ENCODE data around the gene ADGRF4.

Gene ADGRF4

DNA sequence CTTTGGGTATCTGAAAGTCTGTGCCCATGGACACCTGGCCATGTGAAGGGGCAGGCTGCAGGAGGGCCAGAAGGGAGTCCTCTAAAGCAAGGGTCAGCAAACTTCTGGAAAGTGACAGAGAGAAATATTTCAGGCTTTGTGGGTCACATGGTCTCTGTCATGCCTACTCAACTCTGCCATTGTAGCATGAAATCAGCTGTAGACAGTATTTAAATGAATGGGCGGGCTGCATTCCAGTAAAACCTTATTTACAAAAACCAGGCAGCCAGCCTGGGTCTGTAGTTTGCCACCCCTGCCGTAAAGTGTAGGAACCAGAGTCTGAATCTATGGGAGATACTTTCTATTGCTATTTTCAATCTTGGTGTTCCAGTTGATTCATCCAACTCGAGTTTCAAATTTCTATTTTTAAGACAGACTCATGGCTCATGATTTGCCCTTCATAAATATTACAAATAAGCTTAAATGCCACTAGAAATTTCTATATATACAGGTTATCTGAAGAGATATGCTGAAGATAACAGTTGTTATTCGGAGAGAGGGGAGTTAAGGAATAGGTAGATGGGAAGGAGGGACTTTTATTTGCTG, 19.0 kb upstream of the ADGRF4 start:
- no peak overlapping the region for H3K4me2 ChIP-seq (ENCODE audit: insufficient read depth, low read length)
- ATAC-seq (ENCODE audit: insufficient read depth, low read depth) (no peak), DNase-seq (no peak)
- H3K9ac ChIP-seq (ENCODE audit: low read depth, low read length): no peak overlapping the region
- no peaks in the 10 kb centered on the region for H4K20me1 ChIP-seq (ENCODE audit: insufficient read depth, low read length)
- no peaks in the 10 kb centered on the region for H3K36me3 ChIP-seq (ENCODE audit: insufficient read depth, low read length)
- no peak overlapping the region for H2AFZ ChIP-seq (ENCODE audit: low read depth, low read length)
- no peaks in the 10 kb centered on the region for H3K79me2 ChIP-seq (ENCODE audit: insufficient read depth, low read length)
- H3K27ac ChIP-seq (ENCODE audit: low read length): no peak overlapping the region
- no peaks in the 10 kb centered on the region for H3K4me1 ChIP-seq (ENCODE audit: insufficient read depth, low read length)
- no peak overlapping the region for H3K4me3 ChIP-seq (ENCODE audit: low read depth in 1 of 2, low read length in 2 of 2)
- no peaks in the 10 kb centered on the region for H3K9me3 ChIP-seq (ENCODE audit: insufficient read depth, low read length, severe bottlenecking)
- H3K27me3 ChIP-seq (ENCODE audit: insufficient read depth, low read length, poor library complexity): no peaks in the 10 kb centered on the region
- no peak for TF ChIP-seq EZH2 (IDR thresholded peaks at IDR 0.05; ENCODE audit: borderline replicate concordance, low read depth, low read length, severe bottlenecking)
- TF ChIP-seq, protein P1, sequence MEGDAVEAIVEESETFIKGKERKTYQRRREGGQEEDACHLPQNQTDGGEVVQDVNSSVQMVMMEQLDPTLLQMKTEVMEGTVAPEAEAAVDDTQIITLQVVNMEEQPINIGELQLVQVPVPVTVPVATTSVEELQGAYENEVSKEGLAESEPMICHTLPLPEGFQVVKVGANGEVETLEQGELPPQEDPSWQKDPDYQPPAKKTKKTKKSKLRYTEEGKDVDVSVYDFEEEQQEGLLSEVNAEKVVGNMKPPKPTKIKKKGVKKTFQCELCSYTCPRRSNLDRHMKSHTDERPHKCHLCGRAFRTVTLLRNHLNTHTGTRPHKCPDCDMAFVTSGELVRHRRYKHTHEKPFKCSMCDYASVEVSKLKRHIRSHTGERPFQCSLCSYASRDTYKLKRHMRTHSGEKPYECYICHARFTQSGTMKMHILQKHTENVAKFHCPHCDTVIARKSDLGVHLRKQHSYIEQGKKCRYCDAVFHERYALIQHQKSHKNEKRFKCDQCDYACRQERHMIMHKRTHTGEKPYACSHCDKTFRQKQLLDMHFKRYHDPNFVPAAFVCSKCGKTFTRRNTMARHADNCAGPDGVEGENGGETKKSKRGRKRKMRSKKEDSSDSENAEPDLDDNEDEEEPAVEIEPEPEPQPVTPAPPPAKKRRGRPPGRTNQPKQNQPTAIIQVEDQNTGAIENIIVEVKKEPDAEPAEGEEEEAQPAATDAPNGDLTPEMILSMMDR (IDR thresholded peaks at IDR 0.05; ENCODE audit: borderline replicate concordance, extremely low read depth, low read length, poor library complexity, severe bottlenecking): no peak

DNA sequence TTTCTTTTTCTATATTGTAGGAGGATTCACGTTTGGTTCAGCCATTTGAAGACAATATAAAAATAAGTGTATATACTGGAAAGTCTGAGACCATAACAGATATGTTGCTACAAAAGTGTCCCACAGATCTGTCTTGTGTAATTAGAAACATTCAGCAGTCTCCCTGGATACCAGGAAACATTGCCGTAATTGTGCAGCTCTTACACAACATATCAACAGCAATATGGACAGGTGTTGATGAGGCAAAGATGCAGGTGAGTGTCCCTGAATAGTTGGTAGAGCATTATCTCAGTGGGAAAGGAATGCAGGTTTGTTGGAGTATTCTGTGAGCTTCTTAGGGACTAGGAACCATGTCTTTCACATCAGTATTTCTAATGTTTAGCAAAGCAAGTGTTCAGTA, 18.3 kb upstream of the ADGRF4 start:
- H3K36me3 ChIP-seq (ENCODE audit: insufficient read depth, low read length): no peaks in the 10 kb centered on the region
- no peak overlapping the region for H3K4me3 ChIP-seq (ENCODE audit: low read depth in 1 of 2, low read length in 2 of 2)
- no peak overlapping the region for H3K9ac ChIP-seq (ENCODE audit: low read depth, low read length)
- TF ChIP-seq, protein P1 (IDR thresholded peaks at IDR 0.05; ENCODE audit: borderline replicate concordance, extremely low read depth, low read length, poor library complexity, severe bottlenecking): no peak
- TF ChIP-seq EZH2 (IDR thresholded peaks at IDR 0.05; ENCODE audit: borderline replicate concordance, low read depth, low read length, severe bottlenecking): no peak
- no peak overlapping the region for H3K4me2 ChIP-seq (ENCODE audit: insufficient read depth, low read length)
- no peak overlapping the region for H2AFZ ChIP-seq (ENCODE audit: low read depth, low read length)
- no peaks in the 10 kb centered on the region for H3K4me1 ChIP-seq (ENCODE audit: insufficient read depth, low read length)
- H3K9me3 ChIP-seq (ENCODE audit: insufficient read depth, low read length, severe bottlenecking): no peaks in the 10 kb centered on the region
- no peaks in the 10 kb centered on the region for H3K79me2 ChIP-seq (ENCODE audit: insufficient read depth, low read length)
- H3K27ac ChIP-seq (ENCODE audit: low read length): no peak overlapping the region
- ATAC-seq (ENCODE audit: insufficient read depth, low read depth) (no peak), DNase-seq (no peak)
- no peaks in the 10 kb centered on the region for H3K27me3 ChIP-seq (ENCODE audit: insufficient read depth, low read length, poor library complexity)
- H4K20me1 ChIP-seq (ENCODE audit: insufficient read depth, low read length): no peaks in the 10 kb centered on the region

DNA sequence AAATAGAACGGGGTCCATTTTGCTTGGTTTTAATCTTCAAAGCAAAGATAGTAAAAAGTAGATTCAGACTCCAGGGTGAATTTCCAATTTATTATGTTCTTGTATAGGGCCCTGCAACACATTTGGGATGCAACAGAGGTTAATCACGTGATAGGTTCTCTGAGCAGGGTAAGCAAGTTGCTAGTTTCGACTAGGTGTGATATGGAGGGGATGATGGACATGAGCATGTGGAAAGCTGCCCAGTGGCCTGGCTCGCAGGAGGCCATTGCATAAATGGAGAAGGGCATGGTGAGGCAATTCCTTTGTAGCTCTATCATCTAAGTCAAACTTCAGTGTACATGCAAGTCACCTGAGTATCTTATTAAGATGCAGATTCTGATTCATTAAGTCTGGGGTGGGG, 17.7 kb upstream of the ADGRF4 start:
- no peak overlapping the region for H2AFZ ChIP-seq (ENCODE audit: low read depth, low read length)
- ATAC-seq (ENCODE audit: insufficient read depth, low read depth) (no peak), DNase-seq (no peak)
- no peaks in the 10 kb centered on the region for H3K27me3 ChIP-seq (ENCODE audit: insufficient read depth, low read length, poor library complexity)
- H3K79me2 ChIP-seq (ENCODE audit: insufficient read depth, low read length): no peaks in the 10 kb centered on the region
- no peak overlapping the region for H3K4me2 ChIP-seq (ENCODE audit: insufficient read depth, low read length)
- TF ChIP-seq EZH2 (IDR thresholded peaks at IDR 0.05; ENCODE audit: borderline replicate concordance, low read depth, low read length, severe bottlenecking): no peak
- TF ChIP-seq, protein P1 (IDR thresholded peaks at IDR 0.05; ENCODE audit: borderline replicate concordance, extremely low read depth, low read length, poor library complexity, severe bottlenecking): no peak
- H4K20me1 ChIP-seq (ENCODE audit: insufficient read depth, low read length): no peaks in the 10 kb centered on the region
- H3K9ac ChIP-seq (ENCODE audit: low read depth, low read length): no peak overlapping the region
- H3K4me1 ChIP-seq (ENCODE audit: insufficient read depth, low read length): no peaks in the 10 kb centered on the region
- H3K9me3 ChIP-seq (ENCODE audit: insufficient read depth, low read length, severe bottlenecking): no peaks in the 10 kb centered on the region
- H3K36me3 ChIP-seq (ENCODE audit: insufficient read depth, low read length): no peaks in the 10 kb centered on the region
- no peak overlapping the region for H3K4me3 ChIP-seq (ENCODE audit: low read depth in 1 of 2, low read length in 2 of 2)
- H3K27ac ChIP-seq (ENCODE audit: low read length): no peak overlapping the region
